Stimulated activated CD4-positive, alpha-beta T cell treated with anti-CD3 and anti-CD28 coated beads, Interleukin-15, amount 100 ng/mL, for 48 hours (primary cell): ENCODE results near the gene TBX15.

Experiments used
- DNase-seq, 2 donors: peaks; one replicate each; pipeline ENCODE4 v3.0.0-alpha.2; 2020; ENCODE audit warnings: low read depth in 2 of 2

Gene TBX15

DNA sequence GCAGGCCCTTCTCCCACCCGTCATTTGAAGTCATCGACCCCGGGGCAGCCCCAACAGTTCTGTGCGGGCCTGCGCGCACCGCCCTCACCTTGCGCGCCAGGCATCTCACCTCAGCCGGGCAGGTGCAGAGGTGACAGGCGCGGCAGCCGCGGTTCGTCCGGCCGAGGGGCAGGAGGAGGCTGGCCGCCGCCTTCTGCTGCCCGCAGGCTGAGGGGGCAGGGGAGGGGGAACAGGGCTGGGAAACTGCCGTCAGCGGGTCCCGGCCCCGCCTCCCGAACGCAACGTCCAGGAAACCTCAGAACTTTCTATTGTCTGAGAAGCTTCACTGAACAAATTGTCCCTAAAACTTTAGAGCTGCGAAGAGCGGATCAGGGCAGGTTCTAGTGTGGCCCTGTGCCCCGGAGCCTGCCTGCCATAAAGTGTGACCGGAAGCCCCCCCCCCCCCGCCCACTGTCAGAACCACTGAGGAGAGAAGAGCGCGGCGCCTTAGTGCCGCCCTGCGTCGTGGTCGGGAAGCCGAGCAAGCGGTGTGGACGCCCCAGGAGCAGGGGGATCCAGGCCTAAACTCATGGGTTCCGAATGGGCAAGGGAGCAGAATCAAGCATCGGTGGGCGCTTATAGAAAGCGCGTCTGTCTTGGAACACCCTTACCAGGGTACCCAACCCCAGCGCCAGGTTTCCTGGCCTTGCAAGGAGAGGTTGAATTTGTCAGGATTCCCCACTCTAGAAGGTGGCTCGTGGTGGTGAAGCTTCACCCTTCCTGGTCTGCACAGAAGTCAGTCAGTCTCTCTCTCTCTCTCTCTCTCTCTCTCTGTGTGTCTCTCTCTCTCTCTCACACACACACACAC lies 13.3 kb upstream of the TBX15 start:
- no peak for DNase-seq

DNA sequence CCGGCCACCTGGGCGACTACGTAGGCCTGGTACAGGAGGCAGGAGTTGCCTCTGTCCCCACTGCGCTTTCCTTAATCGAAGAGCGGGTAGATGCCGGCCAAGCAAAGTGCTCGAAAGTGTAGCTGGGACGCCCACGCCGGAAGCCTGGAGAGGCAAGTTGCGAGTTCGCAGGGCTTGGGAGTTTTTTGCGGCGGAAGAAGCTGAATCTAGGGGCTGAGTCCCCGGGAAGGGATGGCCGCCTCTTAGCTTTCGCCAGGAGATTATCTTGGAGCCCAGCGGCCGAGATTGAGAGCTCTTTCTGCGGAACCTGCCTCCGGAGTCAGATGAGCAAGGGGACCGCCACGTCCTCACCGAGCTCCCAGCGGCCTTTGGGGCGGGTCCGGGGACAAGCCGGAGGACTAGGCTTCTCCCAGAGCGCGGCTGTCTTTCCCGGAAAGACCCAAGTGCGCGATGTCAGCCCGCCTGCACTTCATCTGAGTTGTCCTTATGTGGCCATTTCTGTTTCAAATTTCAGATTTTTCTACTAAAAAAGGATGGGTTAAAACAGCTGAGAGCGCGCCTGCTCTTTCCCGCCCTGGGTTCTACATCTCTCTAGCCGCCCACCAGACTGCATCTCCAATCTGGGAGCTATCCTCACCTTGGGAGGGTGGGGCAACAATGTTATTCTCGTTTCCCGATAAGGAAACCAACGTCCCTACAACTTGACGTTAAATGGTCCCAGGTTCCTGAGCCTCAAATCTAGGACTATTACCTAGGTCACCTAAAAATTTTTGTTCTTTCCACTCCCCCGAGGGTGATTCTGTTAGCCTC lies 12.4 kb upstream of the TBX15 start:
- no peak for DNase-seq

DNA sequence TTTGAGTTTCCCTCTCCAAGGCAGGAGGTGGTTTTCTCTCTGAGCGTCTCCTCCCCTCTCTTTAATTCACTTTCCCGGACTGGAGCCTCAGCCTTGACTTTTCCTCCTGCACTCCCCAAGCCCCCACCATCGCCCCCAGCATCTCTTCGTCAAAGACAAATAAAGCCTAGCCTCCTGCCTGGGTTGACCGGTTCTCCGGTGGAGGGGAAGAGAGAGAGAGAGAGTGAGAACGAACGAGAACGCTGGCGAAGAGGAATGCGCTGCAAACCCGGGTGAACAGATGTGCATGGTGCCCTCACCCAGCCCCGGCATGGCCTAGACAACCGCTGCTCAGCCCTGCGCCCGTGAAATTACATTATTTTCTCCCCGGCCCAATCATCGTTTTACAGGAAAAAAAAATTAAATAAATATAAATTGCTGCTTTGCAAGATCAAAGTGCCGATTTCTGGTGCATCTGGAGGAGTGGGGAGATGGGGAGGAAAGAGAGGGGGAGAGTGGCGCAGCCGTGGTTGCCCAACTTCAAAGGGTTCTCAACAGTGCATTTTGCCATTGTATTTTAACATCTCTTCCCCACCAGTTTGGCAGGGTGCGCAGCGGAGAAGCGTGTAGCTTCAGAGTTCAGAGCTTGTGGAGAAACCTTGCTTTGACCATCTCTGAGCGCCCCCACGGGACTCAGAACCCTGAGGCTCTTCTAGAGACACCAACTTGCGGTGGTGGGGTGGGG lies 11.4 kb upstream of the TBX15 start:
- DNase-seq: no peak

DNA sequence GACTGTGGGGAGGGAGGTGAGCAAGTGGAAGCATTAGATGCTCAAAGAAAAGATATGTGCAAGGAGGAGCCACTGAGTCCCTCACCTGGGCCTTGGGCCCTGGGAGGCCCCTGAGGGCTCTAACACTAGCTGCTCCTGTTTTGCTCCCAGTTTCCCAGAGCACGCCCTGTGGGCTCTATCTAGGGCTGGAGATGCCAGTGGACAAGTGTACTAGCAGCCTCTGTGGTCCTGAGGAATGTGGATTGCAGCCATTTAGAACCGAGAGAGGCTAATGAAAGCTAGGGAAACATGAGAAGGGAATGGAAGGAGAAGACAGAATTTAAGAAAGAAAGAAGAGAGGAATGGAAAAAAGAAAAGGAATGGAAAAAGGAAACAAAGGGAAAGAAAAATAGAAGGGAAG lies 10.0 kb upstream of the TBX15 start:
- no peak for DNase-seq

DNA sequence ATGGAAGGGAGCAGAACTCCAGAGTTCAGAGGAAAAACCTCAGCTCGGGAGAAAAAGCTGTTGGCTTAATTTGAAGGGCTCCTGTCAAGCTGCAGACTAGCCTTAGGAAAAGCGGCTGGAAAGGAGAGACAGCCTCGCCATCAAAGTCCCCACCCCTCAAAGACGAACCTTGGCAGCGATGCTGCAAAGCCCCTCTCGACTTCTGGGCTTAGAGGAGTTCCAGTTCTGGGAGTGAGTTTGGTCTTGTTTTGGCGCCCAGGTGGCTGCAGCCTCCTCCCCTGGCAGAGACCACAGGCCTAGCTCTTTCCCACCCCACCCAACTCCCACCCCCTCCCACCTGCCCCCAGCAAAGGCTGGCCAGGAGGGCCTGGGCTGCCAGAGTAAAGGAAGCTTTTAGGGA lies 9.1 kb upstream of the TBX15 start:
- no peak for DNase-seq

DNA sequence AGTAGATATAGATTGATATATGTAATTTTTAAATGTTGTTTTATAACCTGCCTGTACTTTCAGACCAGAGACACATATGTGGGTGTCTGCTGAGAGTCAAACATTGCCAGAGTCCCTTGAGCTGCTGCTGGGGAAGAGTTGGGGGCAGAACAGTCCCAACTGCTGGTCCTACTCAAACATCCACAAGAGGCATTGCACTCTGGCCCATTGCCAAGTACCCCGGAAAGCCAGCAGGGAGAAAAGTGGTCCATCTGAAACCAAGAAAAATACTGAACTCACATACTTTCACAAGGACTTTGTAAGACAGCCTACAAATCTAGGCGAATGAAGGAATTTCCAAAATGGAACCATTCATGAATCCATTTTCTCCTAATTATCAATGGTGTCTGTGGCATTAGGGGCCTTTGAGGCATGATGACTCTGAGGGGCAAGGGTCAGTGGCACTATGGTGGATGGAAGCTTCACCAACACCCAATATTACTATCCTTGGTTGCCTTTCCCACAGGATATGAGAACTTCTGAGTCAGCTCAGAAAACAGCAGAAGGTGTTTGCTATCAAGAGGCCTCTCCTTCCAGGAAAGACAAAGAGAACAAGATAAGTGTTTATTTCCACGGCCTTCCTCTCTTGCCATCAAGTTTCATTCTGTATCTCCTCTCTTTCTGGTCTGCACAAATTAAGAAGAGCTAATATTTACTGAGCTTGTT lies 7.3 kb upstream of the TBX15 start:
- DNase-seq: no peak

DNA sequence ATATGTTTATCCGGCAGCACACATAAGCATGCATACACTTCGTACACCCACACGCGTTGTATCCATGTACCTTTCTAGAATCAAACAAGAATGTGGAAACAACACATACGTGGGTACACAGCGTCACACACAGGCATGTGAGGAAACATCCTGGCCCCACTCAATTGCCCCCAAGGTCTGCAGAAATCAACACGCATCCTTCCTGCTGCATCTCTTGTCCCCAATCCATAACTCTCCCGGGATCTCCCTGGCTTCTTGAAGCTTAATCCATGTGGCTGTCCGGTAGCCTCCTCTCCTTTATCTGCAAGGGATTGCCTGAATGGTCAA lies 5.5 kb upstream of the TBX15 start:
- no peak for DNase-seq

DNA sequence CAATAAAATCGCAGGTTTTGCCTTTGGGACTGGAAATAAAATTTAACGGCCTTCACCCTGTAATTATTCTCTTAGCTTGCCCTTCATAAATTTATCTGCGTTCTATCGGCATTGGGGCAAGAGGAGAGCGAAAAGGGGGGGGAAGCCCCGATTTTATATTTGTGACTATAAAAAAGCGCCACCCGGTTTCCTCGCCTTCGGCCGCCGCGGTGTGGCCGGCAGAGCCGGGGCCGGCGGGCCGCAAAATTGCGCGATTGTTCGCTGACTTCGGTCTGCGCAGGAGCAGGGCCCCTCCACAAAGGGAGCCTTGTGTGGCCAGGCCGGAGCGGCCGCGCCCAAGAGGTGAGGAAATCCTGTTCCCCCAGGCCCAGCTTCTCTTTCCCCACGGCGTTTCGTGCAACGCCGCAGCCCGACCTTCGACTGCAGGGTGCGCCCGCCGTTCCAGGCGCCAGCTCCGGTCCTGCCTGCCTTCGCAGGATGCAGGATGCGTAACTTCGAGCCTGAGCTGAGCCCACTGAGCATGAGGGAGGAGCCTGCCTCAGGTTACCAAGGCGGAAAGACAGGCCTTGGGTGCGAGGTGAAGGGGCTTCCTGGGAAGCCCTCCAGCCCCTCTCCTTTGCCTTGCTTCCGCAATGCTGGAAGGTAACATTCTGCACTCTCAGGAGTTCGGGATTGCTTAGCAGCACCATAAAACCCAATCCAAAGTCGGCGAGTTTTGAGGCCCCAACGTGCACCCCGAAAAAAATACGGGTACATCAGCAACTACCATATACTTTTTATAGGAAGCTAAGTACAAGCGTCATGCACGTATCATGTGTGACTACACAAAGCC lies 4.9 kb upstream of the TBX15 start:
- no peak for DNase-seq

DNA sequence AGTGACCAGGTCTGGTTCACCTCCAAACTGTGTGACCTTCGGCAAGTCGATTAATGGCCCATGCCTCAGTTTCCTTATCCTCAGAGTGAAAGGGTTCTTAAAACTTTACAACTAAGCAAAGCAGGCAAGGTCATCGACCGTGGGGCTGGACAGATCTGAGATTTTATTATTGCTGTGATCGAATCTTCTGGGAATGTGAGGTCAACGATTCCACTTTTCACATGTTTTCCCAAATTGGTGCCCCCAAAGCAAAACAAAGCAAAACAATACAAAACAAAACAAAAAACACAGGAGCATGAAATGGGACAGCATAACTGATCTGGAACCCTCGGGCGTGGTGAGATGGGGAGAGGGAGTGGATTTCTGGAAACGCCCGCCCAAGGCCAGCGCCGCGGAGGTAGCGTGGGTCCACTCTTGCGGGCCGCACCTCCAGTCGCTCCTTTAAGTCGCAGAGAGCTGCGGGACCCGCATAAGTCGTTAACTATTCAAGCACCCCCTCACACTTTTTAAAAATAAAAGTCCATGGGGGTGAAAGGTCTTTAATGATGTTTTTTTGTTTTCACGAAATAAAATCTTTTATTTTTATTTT lies 4.2 kb upstream of the TBX15 start:
- no peak for DNase-seq

DNA sequence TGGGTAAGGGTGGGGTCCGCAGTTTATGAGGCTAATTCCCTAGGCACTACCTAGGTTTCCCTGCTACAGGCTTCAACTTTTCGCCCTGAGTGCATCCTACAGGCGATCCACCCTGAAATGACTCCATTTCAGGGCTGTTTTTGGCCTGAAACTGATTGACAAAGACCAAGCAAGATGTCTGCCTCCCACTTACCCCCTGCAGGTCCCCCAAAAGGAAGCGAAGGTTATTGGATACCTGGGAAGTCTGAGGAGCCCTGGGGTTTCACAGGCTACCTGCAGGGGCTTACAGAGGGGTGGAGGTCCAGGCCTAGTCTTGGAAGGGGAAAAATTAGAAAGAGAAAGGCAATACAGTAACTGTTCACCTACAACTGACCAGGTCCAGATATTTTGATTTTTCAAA lies 3.3 kb upstream of the TBX15 start:
- DNase-seq: no peak

DNA sequence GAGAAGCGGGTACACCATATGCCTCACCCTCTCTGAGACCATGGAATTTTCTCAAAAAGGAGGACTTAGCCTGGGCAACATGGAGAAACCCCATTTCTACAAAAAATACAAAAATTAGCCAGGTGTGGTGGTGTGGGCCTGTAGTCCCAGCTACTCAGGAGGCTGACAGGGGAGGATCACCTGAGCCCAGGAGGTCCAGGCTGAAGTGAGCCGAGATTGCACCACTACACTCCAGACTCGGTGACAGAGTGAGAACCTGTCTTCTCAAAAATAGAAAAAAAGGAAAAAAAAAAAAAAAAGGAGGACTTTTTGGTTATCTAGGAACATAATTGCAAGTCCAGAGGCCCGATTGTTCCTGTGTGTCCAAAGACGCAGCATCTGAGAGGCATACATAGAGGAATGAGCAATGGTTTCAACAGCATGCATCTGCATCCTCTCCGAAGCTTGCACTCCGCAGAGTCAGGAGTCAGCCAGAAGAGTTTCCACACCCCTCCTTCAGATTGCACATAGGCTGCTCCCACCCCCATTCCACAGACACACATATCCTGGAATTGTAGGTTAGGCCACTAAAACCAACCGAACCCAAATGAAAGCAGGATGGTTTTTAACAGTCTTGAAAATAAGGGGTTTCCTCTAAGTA lies 2.5 kb upstream of the TBX15 start:
- DNase-seq: no peak

DNA sequence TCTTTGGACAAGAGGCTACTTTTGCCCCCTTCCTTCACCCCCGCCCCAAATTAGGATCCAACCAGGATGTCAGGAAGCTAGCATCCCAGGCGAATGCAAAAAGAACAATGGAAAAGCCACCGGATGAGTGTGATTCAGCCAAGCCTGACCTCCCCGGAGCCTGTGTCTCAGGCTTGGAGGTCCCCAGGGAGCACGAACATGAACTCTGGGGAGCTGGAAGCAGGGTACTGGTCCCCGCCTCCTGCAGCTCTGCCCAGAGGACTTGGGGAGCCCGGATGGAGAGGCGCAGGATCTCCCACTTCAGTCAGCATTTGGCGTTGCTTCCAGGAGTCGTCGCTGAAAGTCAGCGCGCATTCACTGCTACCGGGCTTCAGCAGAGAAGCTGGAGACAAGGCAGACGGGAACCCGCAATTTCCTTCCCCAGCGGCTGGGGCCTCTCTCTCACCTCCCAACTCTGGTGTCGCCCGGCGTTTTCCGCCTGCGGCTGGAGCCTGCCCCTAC lies 1.8 kb upstream of the TBX15 start:
- no peak for DNase-seq

DNA sequence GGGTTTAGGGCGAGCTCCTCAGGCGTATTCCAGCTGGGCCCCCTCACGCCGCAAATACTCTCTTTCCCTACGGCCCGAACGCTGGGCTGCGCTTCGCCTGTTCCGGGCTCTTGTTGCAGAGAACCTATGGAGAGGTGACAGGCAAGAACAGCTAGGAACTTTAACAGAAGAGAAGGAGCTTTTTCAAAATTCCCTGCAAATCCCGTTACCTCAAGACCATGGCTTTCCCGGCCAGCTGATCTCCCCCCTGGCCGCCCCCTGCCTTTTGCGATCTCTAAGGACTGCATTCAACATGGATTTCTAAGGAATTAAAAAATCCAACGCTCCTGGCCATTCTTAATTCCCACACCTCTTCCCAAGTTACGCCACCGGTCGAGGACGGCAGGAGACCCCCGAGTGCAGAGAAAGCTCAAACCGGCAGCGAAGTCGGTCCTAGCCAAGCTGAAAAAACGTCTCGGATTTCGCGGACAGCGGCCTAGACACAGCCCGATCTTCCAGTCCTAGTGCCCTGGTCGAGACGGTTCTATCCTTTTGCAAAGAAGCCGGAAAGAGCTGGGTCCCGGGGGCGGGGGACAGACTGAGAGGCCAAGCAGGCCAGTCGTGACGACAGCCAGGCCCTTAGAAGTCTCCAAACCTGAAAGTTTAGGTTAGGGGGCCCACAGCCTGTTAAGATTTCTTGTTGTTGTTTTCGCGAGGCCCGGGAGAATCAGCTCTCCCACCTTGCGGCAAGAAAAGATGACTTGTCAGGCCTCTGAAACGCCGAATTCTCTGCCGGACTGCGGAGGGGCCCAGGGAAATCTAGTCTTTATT lies 1.1 kb upstream of the TBX15 start:
- no peak for DNase-seq

DNA sequence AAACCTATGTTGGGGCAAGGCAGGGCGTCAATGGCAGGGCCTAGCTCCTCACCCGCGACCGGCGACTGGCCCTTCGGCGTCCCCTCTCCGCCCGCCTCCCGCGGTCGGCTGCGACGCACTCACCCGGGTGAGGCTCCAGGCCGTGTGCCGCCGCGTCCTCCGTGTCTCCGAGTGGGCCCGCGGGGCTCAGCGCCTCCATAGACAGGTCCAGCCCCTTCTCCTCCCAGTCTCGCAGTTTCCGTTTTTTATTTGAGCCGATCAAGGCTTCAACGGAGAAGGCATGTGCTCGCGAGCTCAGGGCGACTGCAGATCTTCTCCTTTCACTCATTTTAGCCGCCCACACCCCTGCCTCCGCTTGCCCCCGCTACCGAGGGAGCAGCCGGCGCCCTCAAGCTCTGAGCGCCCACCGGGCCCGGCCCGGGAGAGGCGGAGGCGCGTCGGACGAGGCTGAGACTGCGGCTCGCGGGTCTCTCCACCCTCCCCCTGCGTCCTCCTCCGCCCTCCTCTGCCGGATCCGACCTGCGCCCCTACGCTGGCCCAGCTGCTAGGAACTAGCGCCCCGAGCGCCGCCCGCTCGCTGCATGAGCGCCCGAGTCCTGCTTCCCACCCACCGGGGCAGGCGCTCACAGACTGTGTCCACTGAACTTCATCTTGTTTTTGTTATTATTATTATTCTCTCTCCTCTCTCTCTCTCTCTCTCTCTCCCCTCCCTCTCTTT lies 516 bp downstream of the TBX15 start:
- no peak for DNase-seq

DNA sequence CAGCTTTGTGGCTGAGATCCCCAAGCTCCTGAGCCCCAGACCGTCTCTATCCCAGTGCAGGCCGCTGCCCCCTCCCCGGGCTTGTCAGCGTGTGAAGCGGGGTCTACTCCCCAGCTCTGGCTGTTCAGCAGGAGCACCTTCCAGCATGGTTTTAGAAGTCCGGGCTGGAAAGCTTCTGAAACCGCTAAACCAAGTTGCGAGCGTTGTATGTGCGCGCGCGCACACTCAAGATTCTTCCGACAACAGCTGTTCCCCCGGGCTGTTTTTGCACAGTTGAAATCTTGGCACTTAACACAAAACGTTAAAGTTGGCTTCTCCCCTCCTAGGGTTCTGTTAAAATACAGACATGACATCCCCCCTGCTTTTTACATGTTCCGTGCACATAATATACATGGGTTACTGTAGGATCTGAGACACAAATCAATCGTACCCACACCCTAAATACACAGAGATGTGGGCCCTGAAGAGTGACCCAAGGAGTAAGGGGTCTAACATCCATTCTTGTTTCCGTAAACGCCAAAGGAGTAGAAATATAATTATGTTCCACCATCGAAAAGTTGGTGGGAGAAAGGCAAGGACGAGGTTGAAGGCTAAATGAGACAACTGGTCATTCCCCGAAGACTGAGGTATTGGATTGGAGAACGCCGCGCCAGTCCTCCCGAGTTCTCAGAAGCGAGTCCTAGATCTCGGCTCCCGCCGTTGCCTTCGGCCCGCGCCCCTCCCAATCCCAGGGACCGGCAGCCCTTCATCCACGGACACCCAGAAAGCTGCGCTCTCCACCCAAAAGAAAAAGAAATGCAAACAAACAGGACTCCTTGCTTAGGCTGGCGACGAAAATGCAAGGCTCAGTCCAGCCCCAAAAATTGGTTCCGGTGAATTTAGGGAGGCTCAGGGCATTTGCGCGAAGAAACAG lies 1.3 kb downstream of the TBX15 start:
- DNase-seq: no peak

DNA sequence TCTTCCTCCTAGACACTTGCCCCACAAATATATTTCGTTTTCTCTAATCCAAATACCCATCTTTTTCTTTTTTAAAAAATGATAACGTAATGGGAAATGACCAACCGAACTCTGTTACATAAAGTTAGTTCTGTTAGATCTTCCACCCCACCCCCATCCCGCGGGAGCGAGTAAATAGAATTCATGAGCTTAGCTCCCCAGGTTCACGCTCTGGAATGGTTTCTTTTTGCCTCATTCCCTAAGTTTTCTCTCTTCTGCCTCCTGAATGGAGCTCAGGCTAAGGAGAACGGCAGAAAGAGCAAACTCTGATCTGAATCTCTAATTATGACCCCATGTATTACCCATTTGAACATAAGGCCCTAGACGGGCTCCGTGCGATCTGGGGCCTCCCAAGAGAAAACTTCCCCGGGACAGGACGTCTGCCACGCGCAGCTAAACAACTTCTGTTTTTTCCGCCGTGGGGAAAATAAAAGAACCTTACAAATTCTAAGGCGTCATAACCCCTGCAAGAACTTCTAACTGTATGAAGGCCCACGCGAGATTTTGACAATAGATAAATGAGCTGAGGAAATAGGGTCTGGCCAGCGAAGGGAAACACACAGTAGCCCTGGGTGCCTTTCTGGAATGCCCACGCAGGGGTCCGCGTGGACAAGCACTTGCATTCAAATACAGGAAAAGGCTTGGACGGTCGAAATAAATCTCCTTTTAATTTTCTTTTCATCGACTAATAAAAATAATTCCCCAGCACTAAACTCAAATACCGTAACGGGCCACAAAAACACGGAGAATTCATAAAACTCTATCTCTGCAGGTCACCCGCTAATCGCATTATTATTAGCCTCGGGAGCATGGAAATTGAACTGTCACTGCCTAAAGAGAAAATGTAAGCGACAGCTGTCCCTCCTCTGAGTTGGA lies 2.2 kb downstream of the TBX15 start:
- no peak for DNase-seq
